Right lobe of liver (tissue), 6 donors: ENCODE measurements around the gene PDZD2. TPM values are rescaled to one million over a fixed set of nuclear protein-coding genes. Genes with fewer than 3 reads are reported as not detected.

Source experiments
- ATAC-seq, 4 donors: fragments of 200-7000 bp; cut with Tn5 transposase; one replicate each; pipeline ENCODE4 v1.9.1; 2020; ENCODE audit warnings: mild to moderate bottlenecking in 4 of 4, moderate library complexity in 4 of 4
- DNase-seq, 3 donors: peaks; one replicate each; pipeline ENCODE4 v3.0.0-alpha.2; 2020
- H3K27ac ChIP-seq, 3 donors: fragments of 200-600 bp; one replicate each; pipeline ENCODE4 v1.8.0; 2022
- H3K27me3 ChIP-seq, 2 donors: fragments of 200-600 bp; one replicate each; pipeline ENCODE4 v1.8.0; 2022
- H3K36me3 ChIP-seq, 4 donors: fragments of 200-600 bp; sonication (generic) in 1 of 4; one replicate each; pipeline versions ENCODE4 v1.5.1 to v1.8.0; 2017 to 2022; ENCODE audit warnings: control low read depth in 1 of 4
- H3K4me1 ChIP-seq, 4 donors: fragments of 200-600 bp; sonication (generic) in 1 of 4; one replicate each; pipeline versions ENCODE4 v1.5.1 to v1.8.0; 2017 to 2022; ENCODE audit warnings: control low read depth in 1 of 4
- H3K4me3 ChIP-seq, 3 donors: fragments of 200-600 bp; one replicate each; pipeline ENCODE4 v1.8.0; 2022
- H3K9me3 ChIP-seq, 4 donors: fragments of 200-600 bp; sonication (generic) in 1 of 4; one replicate each; pipeline versions ENCODE4 v1.5.1 to v1.8.0; 2017 to 2022; ENCODE audit warnings: control low read depth in 1 of 4
- CTCF ChIP-seq, 4 donors: fragments of 200-600 bp in 3 of 4; fragments of 450-650 bp in 1 of 4; IDR thresholded peaks; one replicate each; pipeline versions ENCODE4 v1.5.1 to v1.8.0; 2016 to 2022; ENCODE audit warnings: antibody characterized with exemption in 4 of 4, mild to moderate bottlenecking in 2 of 4
- POLR2A ChIP-seq: fragments of 450-650 bp; IDR thresholded peaks from one replicate; pipeline ENCODE4 v1.6.1; 2017; ENCODE audit warnings: antibody characterized with exemption, mild to moderate bottlenecking
- WGBS: methylation state at CpG from one replicate; pipeline ENCODE4 v1.1.6; 2018; ENCODE audit warnings: low coverage, low lambda C conversion rate; ENCODE audit not compliant: insufficient coverage; ENCODE audit errors: missing lambda C conversion rate; 5-methylcytosine and 5-hydroxymethylcytosine counted together
- intact Hi-C, 2 donors: fragments of 100-400 bp; cut with DNase I; formaldehyde crosslinking; loops; one replicate each; pipeline versions ENCODE4 v1.11.2 to v1.14.1; 2022
- total RNA-seq, 6 experiments: library from RNA; depleted of rRNA in 2 of 6; stranded (reverse); fragments of >200 nt in 2 of 6; fragmentation: NEBNext Ultra II Directional in 3 of 6; extraction: Animal tissue kit (Norgen Biotek cat#: 25700) in 3 of 6; gene quantifications; one replicate each; pipeline versions ENCODE4 v1.1.0 to v1.2.4, GENCODE V29; 2016 to 2023
- donor health status: DM: no; HTN: yes; CAD: no.
- donor health status: DM: no; HTN: no; CAD: no.
- donor health status: DM: no; HTN: no; CAD: no.
- donor health status: DM: no; HTN: yes; CAD: no.
- donor health status: DM: no; HTN: yes; CAD: no.

PDZD2 gene
- total RNA-seq, 6 experiments from 2014 or later, result 0.43 to 1.9 (median 0.88) TPM

- H3K4me1 ChIP-seq, result no peaks in the 10 kb centered on the region
- TF ChIP-seq CTCF (IDR thresholded peaks at IDR 0.05) (no peak), POLR2A (no peak)
- no peak for DNase-seq
- H3K4me3 ChIP-seq, result no peak overlapping the region
- intact Hi-C loops, result no loop called here
- H3K27ac ChIP-seq, result no peak overlapping the region
- no peaks in the 10 kb centered on the region for H3K27me3 ChIP-seq
- 84% methylated on average over 2 of the region's 2 CpGs for WGBS
- H3K9me3 ChIP-seq, result no peaks in the 10 kb centered on the region
- H3K36me3 ChIP-seq, result no peaks in the 10 kb centered on the region
- ATAC-seq, result no peak
Observed at GRCh38 chr5:31992377-31992776, 353.4 kb downstream of the PDZD2 start.

- Histone ChIP-seq H3K4me1 (no peaks in the 10 kb centered on the region), H3K36me3 (no peaks in the 10 kb centered on the region), H3K4me3 (no peak overlapping the region), H3K27me3 (no peaks in the 10 kb centered on the region), H3K27ac (no peak overlapping the region), H3K9me3 (no peaks in the 10 kb centered on the region)
- DNase-seq (no peak), ATAC-seq (no peak)
- intact Hi-C loops, result no loop called here
- WGBS, result 44% methylated on average over 3 of the region's 6 CpGs
- TF ChIP-seq CTCF (IDR thresholded peaks at IDR 0.05) (no peak), POLR2A (no peak)
Observed at GRCh38 chr5:31993165-31993961, 354.4 kb downstream of the PDZD2 start.

GRCh38 chr5:31995006-31995405, 356.1 kb downstream of the PDZD2 start:
- Histone ChIP-seq H3K27me3 (no peaks in the 10 kb centered on the region), H3K27ac (no peak overlapping the region), H3K4me3 (no peak overlapping the region), H3K36me3 (no peaks in the 10 kb centered on the region), H3K9me3 (no peaks in the 10 kb centered on the region), H3K4me1 (no peaks in the 10 kb centered on the region)
- ATAC-seq (no peak), DNase-seq (no peak)
- WGBS, result 50% methylated on average over 4 of the region's 4 CpGs
- intact Hi-C loops, result no loop called here
- TF ChIP-seq POLR2A, result no peak
- TF ChIP-seq CTCF (IDR thresholded peaks at IDR 0.05), result no peak

GRCh38 chr5:31995714-31996113, 356.8 kb downstream of the PDZD2 start:
- Histone ChIP-seq H3K27ac (no peak overlapping the region), H3K4me1 (no peaks in the 10 kb centered on the region), H3K27me3 (no peaks in the 10 kb centered on the region), H3K4me3 (no peak overlapping the region), H3K36me3 (no peaks in the 10 kb centered on the region), H3K9me3 (no peaks in the 10 kb centered on the region)
- DNase-seq (no peak), ATAC-seq (no peak)
- TF ChIP-seq CTCF (IDR thresholded peaks at IDR 0.05), result no peak
- TF ChIP-seq POLR2A, result no peak
- intact Hi-C loops, result no loop called here
- 80% methylated on average over 7 of the region's 7 CpGs for WGBS
